Endothelial cell of umbilical vein (primary cell): ENCODE data around the gene PRDM2. TPM values are rescaled to one million over a fixed set of nuclear protein-coding genes. Genes with fewer than 3 reads are reported as not detected.

Experiments
- BruUV-seq: library from RNA; stranded (reverse); fragments of 400-500 nt; replicated peaks from 2 replicates; lab custom pipeline; 2021; lab: Mats Ljungman, UMichigan
- CTCF ChIA-PET: fragments of 300-600, 350-600 bp; sonication (Branson Sonifier 250); formaldehyde crosslinking; loops from one replicate; lab custom pipeline; 2021; ENCODE audit warnings: antibody characterized with exemption, inconsistent platforms; lab: Charles Lee
- POLR2A ChIA-PET: fragments of 300-600, 350-600 bp; sonication (Branson Sonifier 250); formaldehyde crosslinking; loops from one replicate; lab custom pipeline; 2021; ENCODE audit warnings: antibody characterized with exemption, inconsistent platforms; lab: Charles Lee
- DNase-seq: peaks from one replicate; pipeline ENCODE4 v3.0.0-alpha.2; 2011; ENCODE audit warnings: low read depth, low spot score
- FAIRE-seq: peaks from 2 replicates; lab custom pipeline; 2011; peaks lifted over from hg19 to GRCh38; lab: Jason Lieb, UNC
- H2AFZ ChIP-seq: 2 replicates; pipeline ENCODE4 v1.6.0; 2012; ENCODE audit warnings: low read depth, low read length, control low read depth, inconsistent platforms
- H3K27ac ChIP-seq: 2 replicates; pipeline ENCODE4 v1.5.1; 2011; ENCODE audit warnings: low read depth, mild to moderate bottlenecking, control low read depth, low read length, moderate library complexity; ENCODE audit not compliant: insufficient read depth
- H3K27me3 ChIP-seq, 2 experiments: 2 replicates each; pipeline versions ENCODE4 v1.6.0 to v1.6.1; 2011; ENCODE audit warnings: low read length in 2 of 2, mixed read lengths in 1 of 2; ENCODE audit not compliant: control insufficient read depth in 2 of 2, insufficient read depth in 2 of 2
- H3K36me3 ChIP-seq, 2 experiments: 2 replicates in 1 of 2; 3 replicates in 1 of 2; pipeline ENCODE4 v1.5.1; 2011; ENCODE audit warnings: low read length in 2 of 2, mild to moderate bottlenecking in 1 of 2, moderate library complexity in 1 of 2; ENCODE audit not compliant: control insufficient read depth in 2 of 2, insufficient read depth in 2 of 2; ENCODE audit errors: extremely low read depth in 1 of 2
- H3K4me1 ChIP-seq: 3 replicates; pipeline ENCODE4 v1.5.1; 2011; ENCODE audit warnings: mild to moderate bottlenecking, low read length; ENCODE audit not compliant: control insufficient read depth, insufficient read depth; ENCODE audit errors: extremely low read depth
- H3K4me2 ChIP-seq: 2 replicates; pipeline ENCODE4 v1.6.1; 2011; ENCODE audit warnings: low read length, control low read depth, mixed read lengths; ENCODE audit not compliant: insufficient read depth
- H3K4me3 ChIP-seq, 3 experiments: fragments of 200-600 bp in 1 of 3; sonication (generic), shearing (Covaris generic) in 1 of 3; replicated peaks in 1 of 3; 2 replicates each; pipeline ENCODE4 v1.5.1; 2011 to 2016; ENCODE audit warnings: control low read depth in 3 of 3, low read length in 3 of 3, mild to moderate bottlenecking in 2 of 3, inconsistent platforms in 1 of 3, low read depth in 1 of 3, moderate library complexity in 1 of 3; ENCODE audit not compliant: insufficient read depth in 1 of 3
- H3K79me2 ChIP-seq: 2 replicates; pipeline ENCODE4 v1.6.0; 2012; ENCODE audit warnings: low read length, inconsistent platforms; ENCODE audit not compliant: control insufficient read depth, insufficient read depth
- H3K9ac ChIP-seq: replicated peaks from 2 replicates; pipeline ENCODE3; 2011; ENCODE audit warnings: low read length, control low read depth; ENCODE audit not compliant: insufficient read depth; ENCODE audit errors: extremely low read depth
- H3K9me1 ChIP-seq: replicated peaks from 3 replicates; pipeline ENCODE4 v1.6.0; 2011; ENCODE audit warnings: mild to moderate bottlenecking, low read length; ENCODE audit not compliant: control insufficient read depth, insufficient read depth; ENCODE audit errors: extremely low read depth
- H3K9me3 ChIP-seq: replicated peaks from 2 replicates; pipeline ENCODE4 v1.5.1; 2012; ENCODE audit warnings: low read length, inconsistent platforms; ENCODE audit not compliant: control insufficient read depth, insufficient read depth
- H4K20me1 ChIP-seq: replicated peaks from 2 replicates; pipeline ENCODE3; 2011; ENCODE audit warnings: mild to moderate bottlenecking, low read length; ENCODE audit not compliant: control insufficient read depth, insufficient read depth; ENCODE audit errors: extremely low read depth
- EZH2 ChIP-seq: IDR thresholded peaks from 2 replicates; pipeline ENCODE4 v1.6.1; 2012; ENCODE audit warnings: borderline replicate concordance, low read depth, mild to moderate bottlenecking, moderate library complexity, low read length, inconsistent platforms; ENCODE audit not compliant: severe bottlenecking
- FOS ChIP-seq: IDR thresholded peaks from 2 replicates; pipeline ENCODE4 v1.6.1; 2011; ENCODE audit warnings: mild to moderate bottlenecking, low read length, moderate library complexity, borderline replicate concordance; ENCODE audit not compliant: insufficient read depth
- GATA2 ChIP-seq: IDR thresholded peaks from 2 replicates; pipeline ENCODE4 v1.7.0; 2011; ENCODE audit warnings: low read depth, mild to moderate bottlenecking, moderate library complexity, mixed read lengths, low read length; ENCODE audit not compliant: insufficient read length, insufficient read depth
- JUN ChIP-seq: IDR thresholded peaks from 2 replicates; pipeline ENCODE4 v1.6.1; 2011; ENCODE audit warnings: borderline replicate concordance, low read depth; ENCODE audit not compliant: insufficient read length, insufficient read depth
- MYC ChIP-seq: IDR thresholded peaks from one replicate; pipeline ENCODE4 v1.6.1; 2011; ENCODE audit warnings: mild to moderate bottlenecking, low read depth, low read length
- POLR2A ChIP-seq: IDR thresholded peaks from 2 replicates; pipeline ENCODE4 v1.6.1; 2012; ENCODE audit warnings: low read depth, mild to moderate bottlenecking, control low read depth, low read length
- POLR2AphosphoS5 ChIP-seq: IDR thresholded peaks from 2 replicates; pipeline ENCODE4 v1.6.1; 2012; ENCODE audit warnings: low read depth, mild to moderate bottlenecking, control low read depth, low read length, moderate library complexity; ENCODE audit not compliant: insufficient read depth
- dilution Hi-C: fragments of 300-500 bp; cut with MboI; formaldehyde crosslinking; loops from one replicate; pipeline ENCODE4 v1.15.0; 2019; ENCODE audit warnings: low sequenced_read_pairs; ENCODE audit not compliant: extremely low pct_ligation_motif_present
- intact Hi-C: fragments of 100-400 bp; cut with micrococcal nuclease; formaldehyde crosslinking; loops from one replicate; pipeline ENCODE4 v1.10.0; 2022
- polyA plus RNA-seq, 4 experiments: library from polyadenylated mRNA; depleted of rRNA in 3 of 4; stranded (reverse) in 3 of 4; unstranded in 1 of 4; fragments of >200 nt; gene quantifications; 2 replicates each; pipeline versions ENCODE4 v1.2.1 to v1.2.3, GENCODE V29; 2011 to 2012; ENCODE audit warnings: missing spikeins in 1 of 4
- total RNA-seq: library from RNA; stranded (reverse); gene quantifications from 2 replicates; pipeline ENCODE4 v1.2.3, GENCODE V29; 2021
- TF ChIP-seq, protein P1 (sequence below), 2 donors: IDR thresholded peaks; 1 replicate in 1 of 2; 2 replicates in 1 of 2; pipeline ENCODE4 v1.5.1; 2011; ENCODE audit warnings: low read length in 2 of 2, mild to moderate bottlenecking in 2 of 2, moderate library complexity in 2 of 2, control low read depth in 1 of 2, inconsistent platforms in 1 of 2, low read depth in 1 of 2; ENCODE audit not compliant: insufficient read depth in 1 of 2; ENCODE audit errors: extremely low read depth in 1 of 2
- TF ChIP-seq, protein P2 (sequence below): IDR thresholded peaks from 2 replicates; pipeline ENCODE4 v1.6.1; 2011; ENCODE audit not compliant: insufficient read depth, insufficient read length

PRDM2 gene
- total and polyA plus RNA-seq, 2 donors (not counting 3 experiments of a cell fraction or from before 2014, with no cell fraction given) = 11.3 to 35.7 TPM

DNA sequence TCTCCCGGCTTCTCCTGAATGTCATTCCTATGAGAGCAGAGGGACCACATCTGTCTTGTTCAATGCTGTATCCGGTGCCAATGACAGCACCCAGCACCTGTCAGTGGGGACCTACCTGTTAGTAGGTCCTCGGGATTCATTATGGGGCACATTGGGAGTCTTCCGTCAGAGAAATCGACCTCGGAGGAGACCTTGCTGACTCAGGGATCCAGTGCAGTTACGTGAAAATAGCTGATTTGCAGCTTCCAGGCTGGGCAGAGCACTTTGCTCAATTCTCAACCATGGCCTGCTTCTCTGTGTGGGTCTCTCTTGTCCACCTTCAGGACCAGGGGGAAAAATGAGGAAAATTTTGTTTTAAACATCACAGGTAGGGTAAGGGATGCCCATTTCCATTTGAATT, 130.2 kb downstream of the PRDM2 start:
- intact Hi-C loops (no loop called here), dilution Hi-C loops (no loop called here)
- Histone ChIP-seq H3K36me3 (no peaks in the 10 kb centered on the region), H3K27me3 (no peaks in the 10 kb centered on the region), H2AFZ (no peak overlapping the region), H3K9me3 (no peaks in the 10 kb centered on the region), H3K27ac (no peak overlapping the region), H3K9me1 (no peaks in the 10 kb centered on the region), H4K20me1 (no peaks in the 10 kb centered on the region), H3K4me3 (no peak overlapping the region), H3K4me2 (no peak overlapping the region), H3K79me2 (no peaks in the 10 kb centered on the region), H3K9ac (no peak overlapping the region), H3K4me1 (no peaks in the 10 kb centered on the region)
- FAIRE-seq (no peak), DNase-seq (no peak)
- ChIA-PET CTCF (no interaction called here), POLR2A (no interaction called here)
- TF ChIP-seq EZH2 (no peak), MYC (no peak), JUN (no peak), GATA2 (no peak), POLR2AphosphoS5 (no peak), POLR2A (no peak), FOS (no peak)
- TF ChIP-seq, protein P1, sequence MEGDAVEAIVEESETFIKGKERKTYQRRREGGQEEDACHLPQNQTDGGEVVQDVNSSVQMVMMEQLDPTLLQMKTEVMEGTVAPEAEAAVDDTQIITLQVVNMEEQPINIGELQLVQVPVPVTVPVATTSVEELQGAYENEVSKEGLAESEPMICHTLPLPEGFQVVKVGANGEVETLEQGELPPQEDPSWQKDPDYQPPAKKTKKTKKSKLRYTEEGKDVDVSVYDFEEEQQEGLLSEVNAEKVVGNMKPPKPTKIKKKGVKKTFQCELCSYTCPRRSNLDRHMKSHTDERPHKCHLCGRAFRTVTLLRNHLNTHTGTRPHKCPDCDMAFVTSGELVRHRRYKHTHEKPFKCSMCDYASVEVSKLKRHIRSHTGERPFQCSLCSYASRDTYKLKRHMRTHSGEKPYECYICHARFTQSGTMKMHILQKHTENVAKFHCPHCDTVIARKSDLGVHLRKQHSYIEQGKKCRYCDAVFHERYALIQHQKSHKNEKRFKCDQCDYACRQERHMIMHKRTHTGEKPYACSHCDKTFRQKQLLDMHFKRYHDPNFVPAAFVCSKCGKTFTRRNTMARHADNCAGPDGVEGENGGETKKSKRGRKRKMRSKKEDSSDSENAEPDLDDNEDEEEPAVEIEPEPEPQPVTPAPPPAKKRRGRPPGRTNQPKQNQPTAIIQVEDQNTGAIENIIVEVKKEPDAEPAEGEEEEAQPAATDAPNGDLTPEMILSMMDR (IDR thresholded peaks at IDR 0.05; ENCODE audit: extremely low read depth in 1 of 2, insufficient read depth in 1 of 2, low read depth in 1 of 2, low read length in 2 of 2) = no peak
- TF ChIP-seq, protein P2, sequence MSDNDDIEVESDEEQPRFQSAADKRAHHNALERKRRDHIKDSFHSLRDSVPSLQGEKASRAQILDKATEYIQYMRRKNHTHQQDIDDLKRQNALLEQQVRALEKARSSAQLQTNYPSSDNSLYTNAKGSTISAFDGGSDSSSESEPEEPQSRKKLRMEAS = no peak
- no TSS peak for BruUV-seq
